Erythroblast (primary cell): Measurements from ENCODE around the gene MROH2B.

Experiments
- GATA1 ChIP-seq: IDR thresholded peaks from 2 replicates; pipeline ENCODE4 v1.6.1; 2011; ENCODE audit warnings: low read depth, mild to moderate bottlenecking, control low read depth, low read length, moderate library complexity
- POLR2A ChIP-seq: IDR thresholded peaks from 2 replicates; pipeline ENCODE4 v1.6.1; 2011; ENCODE audit warnings: mild to moderate bottlenecking, low read length

DNA sequence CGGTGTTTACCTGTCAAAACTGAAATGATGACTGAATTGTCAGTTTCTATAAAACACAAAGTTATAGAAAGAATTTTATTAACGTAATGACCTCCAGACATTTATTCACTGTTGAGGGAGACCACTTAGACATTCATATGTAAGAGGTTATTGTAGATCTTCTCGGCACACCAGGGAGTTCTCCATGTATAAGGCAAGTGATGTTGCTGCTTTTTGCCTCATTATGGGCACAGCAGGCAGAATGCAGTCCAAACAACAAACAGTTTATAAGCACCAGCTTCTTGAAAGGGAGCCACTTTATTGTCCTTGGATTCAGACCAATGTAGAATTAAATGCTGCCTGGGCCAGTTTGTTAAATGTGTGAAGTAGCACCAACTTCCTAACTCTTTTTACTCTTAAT, 95.1 kb downstream of the MROH2B start:
- no peak for TF ChIP-seq GATA1
- TF ChIP-seq POLR2A: no peak
